ENCODE measurements around the gene OR7A5.
"Not testable (repeated sequence)": the region's sequence is repeated elsewhere in the genome, so short reads cannot be mapped to it uniquely, and the experiment has no call there.

Gene OR7A5

GRCh38 chr19:14782626-14783409 is 52.2 kb downstream of the OR7A5 start:
- TF ChIP-seq CTCF (IDR thresholded peaks at IDR 0.05; ENCODE audit: low read depth, low read length), result no peak
- no peak for DNase-seq (ENCODE audit: extremely low read depth, low read depth)

GRCh38 chr19:14781713-14782536 is 53.1 kb downstream of the OR7A5 start:
- not testable (repeated sequence) for DNase-seq (ENCODE audit: extremely low read depth, low read depth)

- DNase-seq (ENCODE audit: extremely low read depth, low read depth), result not testable (repeated sequence)
Observed at GRCh38 chr19:14780622-14781225, 54.3 kb downstream of the OR7A5 start.

GRCh38 chr19:14779151-14779550 is 55.8 kb downstream of the OR7A5 start:
- no peak for TF ChIP-seq CTCF (IDR thresholded peaks at IDR 0.05; ENCODE audit: low read depth, low read length)
- DNase-seq (ENCODE audit: extremely low read depth, low read depth), result no peak

- DNase-seq (ENCODE audit: extremely low read depth, low read depth), result not testable (repeated sequence)
Observed at GRCh38 chr19:14778110-14778845, 56.7 kb downstream of the OR7A5 start, which contains the start of gene ADGRE2. ADGRE2 (minus strand) TSS chr19:14778560; CDS start chr19:14776756, 1,804 bp downstream.

- DNase-seq (ENCODE audit: extremely low read depth, low read depth), result not testable (repeated sequence)
Observed at GRCh38 chr19:14777645-14778044, 57.3 kb downstream of the OR7A5 start.

Data from AG09319 (cell line).